GM18861 (cell line): ENCODE results near the gene SEC62.

Source experiments
- ATAC-seq: cut with Tn5 transposase; IDR thresholded peaks from one replicate; pipeline ENCODE4 v1.9.1; 2021; ENCODE audit not compliant: unreplicated experiment

Gene SEC62

DNA sequence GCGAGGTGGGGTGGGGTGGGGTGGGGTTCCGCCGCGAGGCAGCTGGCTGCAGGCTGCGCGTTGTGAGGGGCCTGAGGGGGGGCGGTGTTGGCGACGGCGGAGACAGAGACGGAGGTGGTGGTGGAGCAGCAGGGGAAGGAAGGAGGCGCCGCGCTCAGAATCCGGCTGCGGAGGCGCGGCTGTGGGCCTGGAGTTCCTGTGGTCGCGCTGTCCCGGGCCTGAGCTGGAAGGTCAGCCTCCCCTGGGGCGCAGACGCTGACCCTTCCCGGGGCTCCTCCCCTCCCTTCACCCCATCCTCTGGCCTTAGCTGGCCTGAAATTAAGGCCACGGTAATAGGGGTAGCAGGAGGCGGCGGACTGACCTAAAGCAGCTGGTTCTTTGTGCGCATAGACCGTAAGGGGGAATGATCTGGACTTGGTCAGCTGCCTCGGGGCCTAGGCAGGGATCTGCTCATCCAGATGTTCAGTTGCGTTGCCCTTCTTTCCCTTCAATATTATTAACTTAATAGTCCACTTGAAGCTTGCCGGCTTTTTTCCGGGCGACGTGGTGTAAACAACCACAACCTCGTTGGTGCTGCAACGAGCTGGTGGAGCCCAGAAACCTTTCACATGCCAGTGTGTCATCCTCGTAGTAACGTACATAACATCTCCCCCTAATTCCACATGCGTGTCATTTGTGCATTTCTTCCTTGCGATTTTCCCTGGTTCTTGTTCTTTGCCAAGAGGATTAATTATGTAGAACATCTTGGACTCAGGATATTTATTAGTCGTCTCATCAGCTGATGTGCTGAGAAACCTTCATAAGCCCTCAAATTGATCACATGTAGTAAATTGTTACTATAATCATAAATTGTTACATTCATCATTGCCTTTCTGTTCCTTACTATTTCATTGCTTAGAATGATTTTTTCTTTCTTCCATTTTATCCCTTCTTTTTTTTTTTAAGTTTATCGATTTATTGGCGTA, 626 bp downstream of the SEC62 start:
- no peak for ATAC-seq

DNA sequence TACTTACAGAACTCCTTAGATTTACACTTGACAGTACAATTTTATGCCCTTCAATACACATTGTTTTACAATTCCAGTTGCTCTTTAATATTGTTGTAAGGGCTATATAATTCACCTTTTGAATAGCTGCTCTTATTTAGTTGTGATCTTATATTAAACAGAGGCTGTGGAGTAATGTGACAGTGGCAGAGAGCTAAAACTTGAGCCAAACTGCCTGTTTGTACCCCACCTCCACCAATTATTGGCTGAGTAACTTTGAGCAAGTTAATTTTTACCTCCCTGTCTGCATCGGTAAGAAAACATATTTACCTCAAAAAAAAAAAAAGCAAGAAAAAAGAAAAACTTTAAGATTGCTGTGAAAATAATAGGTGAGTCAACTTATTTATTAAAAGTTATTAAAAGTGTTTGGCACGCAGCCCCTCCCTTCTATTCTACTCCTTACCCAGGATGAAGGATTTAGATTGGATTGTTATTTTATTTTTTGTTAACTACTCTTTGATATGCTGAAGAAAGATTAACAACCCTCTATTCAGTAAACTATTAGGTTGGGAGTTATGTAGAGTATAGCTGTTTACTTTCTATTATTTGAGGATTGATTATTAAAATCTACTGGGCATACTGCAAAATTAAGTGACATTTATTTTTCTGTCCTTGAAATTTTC, 1.7 kb downstream of the SEC62 start:
- no peak for ATAC-seq

DNA sequence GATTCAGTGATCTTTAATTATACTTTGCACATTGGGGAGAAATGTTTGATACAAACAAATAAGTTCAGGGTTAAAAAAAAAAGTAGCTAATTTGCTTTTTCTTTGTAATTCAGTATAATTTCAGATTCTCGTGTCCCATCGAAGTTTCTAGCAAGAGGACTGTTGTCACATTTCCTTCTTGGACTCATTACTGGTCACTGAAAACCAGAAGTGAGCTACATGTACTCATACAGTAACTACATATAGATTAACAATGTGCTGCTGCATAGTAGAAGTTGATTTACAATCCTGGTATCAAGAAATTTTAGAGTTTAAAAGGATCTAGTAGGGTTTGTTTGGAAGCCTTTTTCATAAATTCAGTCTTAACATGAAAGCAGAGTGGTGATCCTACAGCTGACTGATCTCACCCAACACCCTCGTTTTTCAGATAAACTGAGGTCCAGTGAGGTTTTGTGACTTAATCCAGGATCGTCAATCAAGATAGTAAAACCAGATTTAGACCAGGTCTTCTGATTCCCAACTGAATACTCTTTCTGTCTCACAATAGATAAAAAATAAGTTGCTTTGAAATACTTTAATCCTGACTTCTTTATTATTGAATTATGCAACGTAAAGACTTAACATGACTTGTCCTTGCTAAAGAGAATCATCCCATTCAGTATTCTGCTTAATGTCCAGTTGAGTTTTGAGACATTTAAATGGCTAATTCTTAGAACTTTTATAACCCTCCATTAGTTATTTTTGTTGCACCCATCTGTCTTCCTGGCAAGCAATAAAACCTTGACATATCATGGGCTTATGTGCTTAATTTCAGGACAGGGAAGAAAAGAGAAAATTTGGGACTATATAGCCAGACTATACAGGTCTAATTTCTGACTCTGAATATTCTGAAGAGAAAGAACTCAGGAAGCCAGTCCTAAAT, 2.8 kb downstream of the SEC62 start:
- no peak for ATAC-seq

DNA sequence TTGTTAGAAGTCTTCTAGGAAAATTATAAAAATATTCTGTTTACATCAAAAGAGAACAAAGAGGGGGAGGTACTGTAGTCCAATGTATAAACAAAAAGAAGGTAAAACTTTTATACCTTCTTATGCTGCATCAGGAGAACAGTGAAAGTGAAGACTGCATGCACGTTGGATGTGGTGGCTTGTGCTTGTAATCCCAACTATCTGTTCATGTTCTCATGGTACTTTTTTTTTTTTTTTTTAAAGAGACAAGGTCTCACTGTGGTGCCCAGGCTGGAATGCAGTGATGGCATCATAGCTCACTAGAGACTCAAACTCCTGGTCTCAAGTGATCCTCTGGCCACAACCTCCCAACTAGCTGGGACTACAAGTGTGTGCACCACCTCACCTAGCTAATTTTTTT, 4.2 kb downstream of the SEC62 start:
- ATAC-seq, result no peak

DNA sequence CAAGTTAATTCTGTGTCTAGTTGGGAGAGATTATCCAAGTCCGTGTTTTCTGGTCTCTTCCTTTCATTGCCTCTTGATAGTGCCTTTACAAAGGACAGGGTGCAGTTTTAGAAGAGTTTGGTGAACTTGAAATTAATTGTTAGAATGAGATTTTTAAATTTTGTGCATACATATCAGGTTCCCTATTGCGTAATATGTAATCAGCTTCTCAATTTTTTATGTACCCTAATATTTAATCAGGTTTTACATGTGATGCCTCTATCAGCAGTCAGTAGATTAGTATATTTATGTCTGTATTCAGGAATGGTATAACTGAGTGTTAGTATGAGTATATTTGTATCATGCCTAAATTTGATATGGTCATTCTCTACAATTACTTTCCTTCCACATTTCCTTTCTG, 4.9 kb downstream of the SEC62 start:
- ATAC-seq, result no peak

DNA sequence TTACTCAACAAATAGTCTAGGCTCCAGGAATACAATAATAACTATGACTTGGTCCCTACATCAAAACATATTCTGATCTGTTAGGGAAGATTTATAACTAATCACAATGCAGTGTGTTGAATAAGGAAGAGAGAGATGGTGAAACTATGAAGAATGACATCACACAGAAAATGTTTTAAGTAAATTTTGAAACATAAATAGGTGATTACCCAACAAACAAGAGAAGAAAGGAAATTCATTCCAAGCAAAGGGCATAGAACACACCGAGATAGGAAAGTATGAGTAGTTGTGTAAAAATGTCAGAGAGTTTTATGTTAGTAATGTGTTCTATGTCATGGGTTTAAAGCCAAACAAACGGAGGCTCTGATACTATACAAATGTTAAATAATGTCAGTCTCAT, 13.4 kb downstream of the SEC62 start:
- no peak for ATAC-seq

DNA sequence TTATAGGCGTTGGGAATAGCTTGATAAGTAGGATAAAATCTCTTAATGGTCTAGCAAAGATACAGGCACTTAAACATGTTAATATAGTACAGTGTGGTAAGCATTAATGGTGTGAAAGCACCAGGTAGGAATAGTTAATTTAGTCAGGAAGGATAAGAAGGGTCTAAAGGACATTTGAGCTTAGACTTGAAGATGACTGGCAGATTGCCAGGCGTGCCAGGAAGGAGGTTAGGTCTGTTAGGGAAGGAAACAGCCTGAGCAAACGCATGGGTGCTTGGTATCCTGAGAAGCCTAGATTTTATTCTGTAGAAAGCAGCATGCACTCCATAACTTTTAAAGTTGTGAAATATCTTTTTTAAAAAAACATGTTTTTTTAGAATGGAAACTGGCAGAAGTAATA, 17.7 kb downstream of the SEC62 start:
- ATAC-seq, result no peak

DNA sequence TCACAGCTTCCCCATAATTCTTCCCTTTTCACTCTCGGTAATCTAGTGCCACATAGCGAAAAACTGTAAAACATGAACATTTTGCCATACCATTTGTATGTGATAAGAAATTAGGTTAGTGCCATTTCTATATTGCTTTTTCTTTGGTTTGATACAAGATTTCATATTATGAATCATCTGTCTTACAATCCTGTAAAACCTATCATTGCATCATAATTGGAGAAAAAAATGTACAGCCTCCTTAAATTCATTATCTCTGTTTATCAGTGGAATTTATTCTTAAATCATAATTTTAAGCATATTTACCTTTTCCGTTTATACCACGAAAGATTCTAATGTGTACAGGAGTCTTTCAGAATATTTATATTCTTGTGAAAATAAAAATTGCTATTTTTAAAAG, 23.8 kb downstream of the SEC62 start:
- ATAC-seq, result no peak

DNA sequence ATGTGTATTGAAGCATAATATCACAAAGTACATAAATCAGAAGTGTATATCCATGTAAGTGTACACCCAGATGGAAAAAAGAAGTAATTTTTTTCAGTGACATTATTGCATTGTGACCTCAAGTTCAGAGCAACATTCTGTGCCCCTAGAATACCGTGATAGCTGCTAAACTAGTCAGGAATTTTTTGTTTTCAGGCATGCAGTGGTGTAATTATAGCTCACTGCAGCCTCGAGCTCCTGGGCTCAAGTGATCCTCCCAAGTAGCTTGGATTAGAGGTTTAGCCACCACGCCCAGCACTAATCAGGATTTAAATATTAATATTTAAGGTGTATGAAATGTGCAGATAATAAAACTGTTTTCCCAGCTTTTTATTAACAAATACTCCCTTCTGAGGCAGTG, 25.5 kb downstream of the SEC62 start:
- ATAC-seq, result no peak

DNA sequence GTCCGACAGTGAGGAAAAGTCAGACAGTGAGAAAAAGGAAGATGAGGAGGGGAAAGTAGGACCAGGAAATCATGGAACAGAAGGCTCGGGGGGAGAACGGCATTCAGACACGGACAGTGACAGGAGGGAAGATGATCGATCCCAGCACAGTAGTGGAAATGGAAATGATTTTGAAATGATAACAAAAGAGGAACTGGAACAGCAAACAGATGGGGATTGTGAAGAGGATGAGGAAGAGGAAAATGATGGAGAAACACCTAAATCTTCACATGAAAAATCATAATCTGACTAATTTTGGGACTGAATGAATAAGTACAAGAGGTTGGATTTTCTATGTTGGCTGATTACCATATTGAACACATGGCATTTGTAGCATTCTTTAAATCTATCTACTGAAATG, 26.2 kb downstream of the SEC62 start:
- ATAC-seq, result no peak

DNA sequence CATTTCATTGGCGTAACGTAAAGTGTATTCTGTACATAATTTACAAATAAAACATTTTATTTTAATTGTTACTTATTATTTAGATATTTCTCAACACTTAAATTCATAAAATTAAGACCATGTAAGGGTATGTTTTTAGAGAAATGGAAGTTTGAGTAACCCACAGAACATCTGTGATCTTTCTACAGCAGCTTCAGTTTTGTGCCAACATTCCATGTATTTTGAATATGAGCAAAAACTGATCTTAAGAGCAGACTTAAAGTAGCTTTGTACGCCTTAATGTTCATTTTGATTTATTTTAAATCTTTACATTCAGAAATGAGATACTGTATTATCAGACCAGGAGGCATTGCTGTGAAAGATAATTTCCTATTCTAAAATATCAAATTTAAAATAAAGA, 27.2 kb downstream of the SEC62 start:
- ATAC-seq, result no peak

DNA sequence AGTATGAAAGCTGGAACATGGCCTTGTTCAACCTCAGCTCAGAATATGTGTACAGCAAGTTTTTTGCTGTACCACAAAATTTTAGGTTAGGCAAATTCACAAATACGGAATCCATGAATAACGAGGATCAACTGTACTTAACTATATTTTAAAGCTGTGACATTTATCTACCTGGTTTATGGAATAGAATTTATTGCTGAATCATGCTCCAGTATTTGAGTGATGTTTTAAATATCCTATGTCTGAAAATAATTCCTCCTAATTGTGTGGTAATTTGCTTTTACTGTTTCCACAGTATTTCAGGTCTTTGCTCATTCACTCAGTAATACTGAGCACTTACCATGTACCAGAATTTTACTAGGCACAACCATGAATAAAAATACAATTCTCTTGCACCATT, 29.5 kb downstream of the SEC62 start:
- ATAC-seq, result no peak

DNA sequence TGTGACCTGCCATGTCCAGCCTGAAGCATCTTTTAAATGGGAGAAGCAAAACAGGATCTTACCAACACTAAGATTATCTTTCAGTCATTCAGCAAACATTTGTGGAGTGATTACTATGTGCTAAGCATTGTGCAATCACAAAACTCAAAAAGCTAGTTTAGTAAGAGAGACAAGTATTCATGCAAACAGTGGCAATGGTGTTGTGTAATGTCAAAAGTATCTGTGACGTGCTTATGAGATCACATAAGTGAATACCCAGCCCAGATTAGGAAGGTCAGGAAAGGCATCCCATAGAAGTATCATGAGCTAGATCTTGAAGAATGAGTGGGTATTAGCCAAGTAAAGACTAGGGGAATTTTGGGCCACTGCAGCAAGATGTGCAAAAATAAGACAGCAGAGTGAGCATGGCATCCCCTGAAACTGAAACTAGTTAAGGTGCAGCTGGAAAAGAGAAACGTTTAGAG, 32.1 kb downstream of the SEC62 start:
- ATAC-seq, result no peak

DNA sequence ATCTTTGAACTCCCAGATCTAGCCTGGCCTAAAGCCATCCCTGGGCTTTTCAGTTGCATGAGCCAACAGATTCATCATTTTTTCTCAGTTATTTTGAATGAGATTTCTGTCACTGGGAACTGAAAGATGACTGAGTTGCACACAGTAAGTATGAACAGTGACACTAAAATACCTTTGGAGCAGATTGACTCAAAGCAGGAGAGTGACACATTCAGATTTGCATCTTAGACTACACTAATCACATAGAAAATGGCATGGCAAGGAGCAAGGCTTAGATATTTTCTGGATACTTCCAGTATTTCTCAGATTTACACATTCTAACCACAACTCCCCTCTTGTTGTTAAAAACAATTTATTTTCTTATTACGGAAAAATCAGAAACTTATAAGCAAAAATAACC, 32.8 kb downstream of the SEC62 start:
- peak; percentile 97 for ATAC-seq

DNA sequence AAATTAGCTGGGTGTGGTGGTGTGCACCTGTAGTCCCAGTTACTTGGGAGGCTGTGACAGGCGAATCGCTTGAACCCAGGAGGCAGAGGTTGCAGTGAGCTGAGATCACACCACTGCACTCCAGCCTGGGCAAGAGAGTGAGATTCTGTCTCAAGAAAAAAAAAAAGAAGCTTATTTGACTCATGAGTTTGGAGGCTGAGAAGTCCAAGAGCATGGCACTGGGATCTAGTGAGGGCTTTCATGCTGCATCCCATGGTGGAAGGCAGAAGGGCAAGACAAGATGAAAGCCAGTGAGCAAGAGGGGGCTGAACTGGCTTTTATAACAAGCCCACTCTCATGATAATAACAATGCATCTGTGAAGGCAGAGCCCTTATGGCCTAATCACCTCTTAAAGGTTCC, 33.4 kb downstream of the SEC62 start:
- no peak for ATAC-seq

DNA sequence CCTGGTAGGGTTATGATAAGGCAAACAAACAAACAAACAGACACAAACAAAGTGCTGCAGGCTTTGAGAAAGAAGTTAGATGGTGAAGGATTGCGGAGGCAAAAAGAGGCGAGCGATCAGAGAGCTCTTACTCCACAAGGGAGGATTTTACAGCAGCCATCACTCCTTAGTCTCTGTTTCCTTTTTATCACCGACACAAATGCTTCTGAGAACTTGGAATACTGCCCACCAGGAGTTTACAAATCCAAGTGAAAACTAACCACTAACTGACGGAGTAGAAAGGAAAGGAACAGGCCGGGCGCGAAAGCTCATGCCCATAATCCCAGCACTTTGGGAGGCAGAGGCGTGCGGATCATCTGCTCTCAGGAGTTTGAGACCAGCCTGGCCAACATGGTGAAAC, 35.6 kb downstream of the SEC62 start:
- ATAC-seq, result no peak

DNA sequence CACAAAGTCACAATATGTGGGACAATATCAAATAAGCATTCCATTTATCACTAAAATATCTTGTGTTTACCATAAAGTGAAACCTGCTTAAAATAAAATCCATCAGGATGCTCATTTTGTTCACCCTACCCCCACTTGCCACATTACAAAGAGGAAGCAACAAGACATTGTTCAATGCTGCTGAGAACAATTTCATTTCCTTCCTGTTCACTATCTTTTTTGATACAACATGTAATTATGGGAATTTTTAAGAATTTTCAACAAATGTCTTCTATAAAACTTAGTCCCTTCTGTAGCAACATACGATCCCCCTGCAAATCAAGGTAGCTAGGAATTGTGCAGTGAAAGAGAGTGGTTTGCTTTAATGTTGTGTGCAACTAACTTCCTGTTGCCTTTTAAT, 36.3 kb downstream of the SEC62 start:
- no peak for ATAC-seq

DNA sequence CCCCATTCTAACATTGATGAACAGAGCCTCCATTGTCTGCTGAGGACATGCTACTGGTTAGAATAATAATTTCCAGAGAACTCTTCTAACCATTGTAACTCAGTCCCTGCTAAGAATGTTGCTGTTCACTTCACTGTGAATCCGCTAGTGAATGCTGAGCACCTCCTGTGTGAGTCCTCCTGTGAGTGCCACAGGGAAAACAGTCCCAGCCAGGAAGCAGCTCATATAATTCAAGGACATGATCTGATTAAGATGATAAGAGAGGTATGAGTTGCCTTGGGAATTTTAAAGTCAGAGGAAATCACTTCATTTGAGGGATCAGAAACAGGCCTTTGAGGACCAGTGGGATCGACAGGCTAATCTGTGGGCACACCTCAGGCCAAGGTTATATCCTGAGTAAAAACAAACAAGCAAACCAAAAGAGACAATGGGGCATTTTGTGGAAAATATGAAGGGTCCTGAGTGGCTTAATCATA, 37.3 kb downstream of the SEC62 start:
- ATAC-seq, result no peak

DNA sequence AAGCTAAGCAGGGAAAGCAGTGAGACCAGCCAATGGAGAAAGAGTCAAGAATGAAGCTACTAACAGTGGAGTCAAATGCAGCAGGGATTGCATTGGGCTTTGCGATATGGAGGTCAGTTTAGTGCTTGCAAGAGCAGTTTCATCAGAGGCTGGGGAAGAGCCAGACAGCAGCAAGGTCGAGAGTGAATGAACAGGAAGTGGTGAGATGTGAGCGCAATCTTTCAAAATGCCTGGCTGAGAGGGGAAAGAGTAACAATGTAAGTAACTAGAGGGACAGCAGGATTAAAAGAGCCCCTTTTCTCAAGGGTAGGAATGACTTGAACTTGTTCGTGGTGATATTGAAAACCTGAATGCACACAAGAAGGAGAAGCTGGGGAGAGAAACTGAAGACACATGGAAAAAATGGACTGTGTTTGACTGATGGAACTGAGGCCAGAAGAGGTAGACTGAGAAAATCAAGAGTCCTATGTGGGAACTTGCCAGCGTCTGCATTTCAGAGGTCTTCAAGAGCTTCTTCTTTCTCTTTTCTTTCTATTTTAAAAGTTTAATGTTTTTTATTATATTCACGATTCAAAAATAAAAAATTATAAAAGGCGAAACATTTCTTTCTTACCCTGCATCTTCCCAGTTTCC, 40.5 kb downstream of the SEC62 start:
- peak; percentile 94 for ATAC-seq

DNA sequence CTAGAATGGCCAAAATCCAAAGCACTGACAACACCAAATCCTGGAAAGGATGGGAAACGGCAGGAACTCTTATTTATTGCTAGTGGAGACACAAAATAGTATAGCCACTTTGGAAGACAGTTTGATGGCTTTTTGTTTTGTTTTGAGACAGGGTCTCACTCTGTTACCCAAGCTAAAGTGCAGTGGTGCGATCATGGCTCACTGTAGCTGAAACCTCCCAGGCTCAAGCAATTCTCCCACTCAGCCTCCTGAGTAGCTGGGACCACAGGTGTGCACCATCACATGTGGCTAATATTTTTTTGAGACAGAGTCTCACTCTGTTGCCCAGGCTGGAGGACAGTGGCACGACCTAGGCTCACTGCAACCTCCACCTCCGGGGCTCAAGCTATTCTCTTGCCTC, 43.9 kb downstream of the SEC62 start:
- ATAC-seq, result no peak
